Lower lobe of right lung (tissue), 2 donors: ENCODE results near the gene GOLPH3L. TPM values are rescaled to one million over a fixed set of nuclear protein-coding genes. Genes with fewer than 3 reads are reported as not detected.

Experiments used
- ATAC-seq, 2 donors: fragments of 200-7000 bp; cut with Tn5 transposase; one replicate each; pipeline ENCODE4 v1.9.1; 2020 to 2022; ENCODE audit warnings: mild to moderate bottlenecking in 2 of 2, moderate library complexity in 2 of 2
- DNase-seq: peaks from one replicate; pipeline ENCODE4 v3.0.0-alpha.2; 2020
- H3K27ac ChIP-seq: fragments of 200-600 bp; one replicate; pipeline ENCODE4 v1.8.0; 2022
- H3K27me3 ChIP-seq: fragments of 200-600 bp; one replicate; pipeline ENCODE4 v1.8.0; 2022; ENCODE audit warnings: low read depth
- H3K36me3 ChIP-seq: fragments of 200-600 bp; one replicate; pipeline ENCODE4 v1.8.0; 2022; ENCODE audit warnings: mild to moderate bottlenecking
- H3K4me1 ChIP-seq: fragments of 200-600 bp; one replicate; pipeline ENCODE4 v1.8.0; 2022
- H3K4me3 ChIP-seq: fragments of 200-600 bp; one replicate; pipeline ENCODE4 v1.8.0; 2022; ENCODE audit warnings: mild to moderate bottlenecking
- H3K9me3 ChIP-seq: fragments of 200-600 bp; one replicate; pipeline ENCODE4 v1.8.0; 2022
- CTCF ChIP-seq: fragments of 200-600 bp; IDR thresholded peaks from one replicate; pipeline ENCODE4 v1.8.0; 2022; ENCODE audit warnings: antibody characterized with exemption, mild to moderate bottlenecking
- intact Hi-C: fragments of 100-400 bp; cut with DNase I; formaldehyde crosslinking; loops from one replicate; pipeline ENCODE4 v1.11.0; 2022
- total RNA-seq: library from RNA; stranded (reverse); fragmentation: NEBNext Ultra II Directional; extraction: Animal tissue kit (Norgen Biotek cat#: 25700); gene quantifications from one replicate; pipeline ENCODE4 v1.2.1, GENCODE V29; 2021
- donor health status: DM: no; HTN: yes; CAD: no; lungs with severe emphysema.

GOLPH3L gene
- total RNA-seq, 1 donor from 2014 or later, result 32.5 TPM

- Histone ChIP-seq H3K27me3 (no peaks in the 10 kb centered on the region), H3K36me3 (peaks cover 32% of the 10 kb centered on the region), H3K4me1 (peaks cover 70% of the 10 kb centered on the region), H3K9me3 (no peaks in the 10 kb centered on the region), H3K27ac (peak overlapping the region; percentile 95), H3K4me3 (no peak overlapping the region)
- intact Hi-C loops, result no loop called here
- no peak for TF ChIP-seq CTCF
- no peak for ATAC-seq
- no peak for DNase-seq
These were observed 81.4 kb downstream of the GOLPH3L start for GRCh38 chr1:150615346-150616201.

- Histone ChIP-seq H3K27ac (peak overlapping the region; percentile 95), H3K4me3 (peak overlapping the region; percentile 27), H3K36me3 (peaks cover 14% of the 10 kb centered on the region), H3K9me3 (no peaks in the 10 kb centered on the region), H3K27me3 (no peaks in the 10 kb centered on the region), H3K4me1 (peaks cover 67% of the 10 kb centered on the region)
- intact Hi-C loops, result no loop called here
- ATAC-seq (peak; percentile 63 to 68), DNase-seq (no peak)
- no peak for TF ChIP-seq CTCF
These were observed 83.7 kb downstream of the GOLPH3L start for GRCh38 chr1:150613061-150613920.

- Histone ChIP-seq H3K27me3 (no peaks in the 10 kb centered on the region), H3K27ac (peak overlapping the region; percentile 95), H3K36me3 (peaks cover 7% of the 10 kb centered on the region), H3K9me3 (no peaks in the 10 kb centered on the region), H3K4me1 (peaks cover 67% of the 10 kb centered on the region), H3K4me3 (no peak overlapping the region)
- no peak for TF ChIP-seq CTCF
- ATAC-seq (no peak), DNase-seq (no peak)
- intact Hi-C loops, result no loop called here
These were observed 85.0 kb downstream of the GOLPH3L start for GRCh38 chr1:150612014-150612345.

- no peak overlapping the region for H3K4me3 ChIP-seq
- no peaks in the 10 kb centered on the region for H3K36me3 ChIP-seq
- peak overlapping the region; percentile 95 for H3K27ac ChIP-seq
- intact Hi-C loops, result no loop called here
- DNase-seq (no peak), ATAC-seq (no peak)
- H3K27me3 ChIP-seq, result no peaks in the 10 kb centered on the region
- peaks cover 66% of the 10 kb centered on the region for H3K4me1 ChIP-seq
- no peaks in the 10 kb centered on the region for H3K9me3 ChIP-seq
- TF ChIP-seq CTCF, result no peak
These were observed 86.4 kb downstream of the GOLPH3L start for GRCh38 chr1:150610576-150610975.

- peaks cover 63% of the 10 kb centered on the region for H3K4me1 ChIP-seq
- no peak for TF ChIP-seq CTCF
- intact Hi-C loops, result no loop called here
These were observed 87.2 kb downstream of the GOLPH3L start for GRCh38 chr1:150609732-150610131.

More at GRCh38 chr1:150609732-150610131, 87.2 kb downstream of the GOLPH3L start:
- Histone ChIP-seq H3K36me3 (no peaks in the 10 kb centered on the region), H3K4me3 (no peak overlapping the region), H3K9me3 (no peaks in the 10 kb centered on the region), H3K27ac (peak overlapping the region; percentile 95), H3K27me3 (no peaks in the 10 kb centered on the region)
- DNase-seq (no peak), ATAC-seq (no peak)
